ENCODE data around the gene RHPN2.
"Not testable (repeated sequence)": the region's sequence is repeated elsewhere in the genome, so short reads cannot be mapped to it uniquely, and the experiment has no call there.

RHPN2 gene

GRCh38 chr19:33029746-33030303, 34.9 kb downstream of the RHPN2 start:
- no peak for DNase-seq (ENCODE audit: low read depth)

GRCh38 chr19:33026602-33027001, 38.1 kb downstream of the RHPN2 start:
- not testable (repeated sequence) for DNase-seq (ENCODE audit: low read depth)

GRCh38 chr19:33025468-33026238, 39.0 kb downstream of the RHPN2 start:
- DNase-seq (ENCODE audit: low read depth): not testable (repeated sequence)

- DNase-seq (ENCODE audit: low read depth): no peak
These were observed 40.3 kb downstream of the RHPN2 start for GRCh38 chr19:33024398-33024797.

GRCh38 chr19:33022472-33023116, 42.1 kb downstream of the RHPN2 start:
- DNase-seq (ENCODE audit: low read depth): no peak

GRCh38 chr19:33010891-33011290, 53.8 kb downstream of the RHPN2 start:
- not testable (repeated sequence) for DNase-seq (ENCODE audit: low read depth)

- DNase-seq (ENCODE audit: low read depth): no peak
These were observed 56.0 kb downstream of the RHPN2 start for GRCh38 chr19:33008738-33009137.

- DNase-seq (ENCODE audit: low read depth): no peak
These were observed 59.2 kb downstream of the RHPN2 start for GRCh38 chr19:33005440-33005839.

GRCh38 chr19:33003424-33004024, 61.2 kb downstream of the RHPN2 start:
- DNase-seq (ENCODE audit: low read depth): not testable (repeated sequence)

- peak; percentile 1 for DNase-seq (ENCODE audit: low read depth)
These were observed 62.4 kb downstream of the RHPN2 start for GRCh38 chr19:33002126-33002865.

- no peak for DNase-seq (ENCODE audit: low read depth)
These were observed 63.8 kb downstream of the RHPN2 start for GRCh38 chr19:33000910-33001309.

GRCh38 chr19:33000510-33000909, 64.2 kb downstream of the RHPN2 start:
- no peak for DNase-seq (ENCODE audit: low read depth)

GRCh38 chr19:32998722-32999121, 66.0 kb downstream of the RHPN2 start:
- no peak for DNase-seq (ENCODE audit: low read depth)

- no peak for DNase-seq (ENCODE audit: low read depth)
These were observed 66.9 kb downstream of the RHPN2 start for GRCh38 chr19:32997716-32998355.

GRCh38 chr19:32997061-32997464, 67.6 kb downstream of the RHPN2 start:
- peak; percentile 14 for DNase-seq (ENCODE audit: low read depth)

- not testable (repeated sequence) for DNase-seq (ENCODE audit: low read depth)
These were observed 68.7 kb downstream of the RHPN2 start for GRCh38 chr19:32995966-32996365.

- DNase-seq (ENCODE audit: low read depth): no peak
These were observed 76.0 kb downstream of the RHPN2 start for GRCh38 chr19:32988724-32989123.

GRCh38 chr19:32988254-32988653, 76.4 kb downstream of the RHPN2 start:
- not testable (repeated sequence) for DNase-seq (ENCODE audit: low read depth)

GRCh38 chr19:32982488-32982887, 82.2 kb downstream of the RHPN2 start:
- not testable (repeated sequence) for DNase-seq (ENCODE audit: low read depth)

- DNase-seq (ENCODE audit: low read depth): not testable (repeated sequence)
These were observed 84.9 kb downstream of the RHPN2 start for GRCh38 chr19:32979807-32980206.

GRCh38 chr19:32977813-32978212, 86.9 kb downstream of the RHPN2 start:
- not testable (repeated sequence) for DNase-seq (ENCODE audit: low read depth)

GRCh38 chr19:32977280-32977679, 87.4 kb downstream of the RHPN2 start:
- DNase-seq (ENCODE audit: low read depth): no peak
